Osteocyte (in vitro differentiated cells): ENCODE measurements around the gene DYNC1I1. TPM values are rescaled to one million over a fixed set of nuclear protein-coding genes. Genes with fewer than 3 reads are reported as not detected.

Experiments
- DNase-seq: peaks from one replicate; pipeline ENCODE4 v3.0.0; 2021; ENCODE audit warnings: mixed read lengths; ENCODE audit not compliant: unreplicated experiment; ENCODE audit errors: extremely low spot score
- H3K27ac Mint-ChIP-seq: one replicate; pipeline ENCODE4 v1.8.0; 2021; ENCODE audit warnings: mild to moderate bottlenecking, mixed read lengths; ENCODE audit not compliant: unreplicated experiment
- H3K27me3 Mint-ChIP-seq: one replicate; pipeline ENCODE4 v1.8.0; 2021; ENCODE audit warnings: mixed read lengths; ENCODE audit not compliant: unreplicated experiment
- H3K36me3 Mint-ChIP-seq: one replicate; pipeline ENCODE4 v1.8.0; 2021; ENCODE audit warnings: mixed read lengths; ENCODE audit not compliant: unreplicated experiment
- H3K4me1 Mint-ChIP-seq: one replicate; pipeline ENCODE4 v1.8.0; 2021; ENCODE audit warnings: mixed read lengths; ENCODE audit not compliant: unreplicated experiment
- H3K4me3 Mint-ChIP-seq: one replicate; pipeline ENCODE4 v1.8.0; 2021; ENCODE audit warnings: mild to moderate bottlenecking, moderate library complexity, mixed read lengths; ENCODE audit not compliant: unreplicated experiment
- H3K9me3 Mint-ChIP-seq: one replicate; pipeline ENCODE4 v1.8.0; 2021; ENCODE audit warnings: mixed read lengths; ENCODE audit not compliant: unreplicated experiment
- CTCF ChIP-seq: fragments of 200-600 bp; sonication (generic); IDR thresholded peaks from 2 replicates; pipeline ENCODE4 v1.5.0; 2021; ENCODE audit warnings: antibody characterized with exemption, mild to moderate bottlenecking, moderate library complexity
- total RNA-seq: library from RNA; stranded (reverse); gene quantifications from 2 replicates; pipeline ENCODE4 v1.2.1, GENCODE V29; 2021

The DYNC1I1 gene
- total RNA-seq, 1 donor from 2014 or later, result 43.3 TPM

- no peak for TF ChIP-seq CTCF
- Mint-ChIP-seq H3K27me3 (no peaks in the 10 kb centered on the region), H3K36me3 (peaks cover 9% of the 10 kb centered on the region), H3K27ac (peak overlapping the region; percentile 17), H3K9me3 (no peaks in the 10 kb centered on the region), H3K4me1 (peaks cover 22% of the 10 kb centered on the region), H3K4me3 (no peak overlapping the region)
- no peak for DNase-seq
Measured at GRCh38 chr7:95974108-95974507, 201.8 kb downstream of the DYNC1I1 start.

- Mint-ChIP-seq H3K9me3 (no peaks in the 10 kb centered on the region), H3K36me3 (peaks cover 18% of the 10 kb centered on the region), H3K4me1 (peaks cover 22% of the 10 kb centered on the region), H3K27me3 (no peaks in the 10 kb centered on the region), H3K27ac (no peak overlapping the region), H3K4me3 (no peak overlapping the region)
- TF ChIP-seq CTCF, result no peak
- no peak for DNase-seq
Measured at GRCh38 chr7:95976369-95977060, 204.2 kb downstream of the DYNC1I1 start.

- no peaks in the 10 kb centered on the region for H3K9me3 Mint-ChIP-seq
- peaks cover 12% of the 10 kb centered on the region for H3K4me1 Mint-ChIP-seq
- H3K27me3 Mint-ChIP-seq, result no peaks in the 10 kb centered on the region
- no peak overlapping the region for H3K27ac Mint-ChIP-seq
- TF ChIP-seq CTCF, result no peak
- no peak overlapping the region for H3K4me3 Mint-ChIP-seq
- H3K36me3 Mint-ChIP-seq, result peaks cover 23% of the 10 kb centered on the region
- DNase-seq, result no peak
Measured at GRCh38 chr7:95977994-95978393, 205.6 kb downstream of the DYNC1I1 start.

- peaks cover 29% of the 10 kb centered on the region for H3K36me3 Mint-ChIP-seq
- H3K4me1 Mint-ChIP-seq, result no peaks in the 10 kb centered on the region
- H3K9me3 Mint-ChIP-seq, result no peaks in the 10 kb centered on the region
- no peak for DNase-seq
- H3K27me3 Mint-ChIP-seq, result no peaks in the 10 kb centered on the region
- TF ChIP-seq CTCF, result no peak
- no peak overlapping the region for H3K27ac Mint-ChIP-seq
- H3K4me3 Mint-ChIP-seq, result no peak overlapping the region
Measured at GRCh38 chr7:95980167-95980566, 207.8 kb downstream of the DYNC1I1 start.

GRCh38 chr7:95980706-95981105 lies 208.4 kb downstream of the DYNC1I1 start:
- no peak overlapping the region for H3K27ac Mint-ChIP-seq
- no peaks in the 10 kb centered on the region for H3K27me3 Mint-ChIP-seq
- H3K4me3 Mint-ChIP-seq, result no peak overlapping the region
- H3K9me3 Mint-ChIP-seq, result no peaks in the 10 kb centered on the region
- no peak for DNase-seq
- no peak for TF ChIP-seq CTCF
- peaks cover 29% of the 10 kb centered on the region for H3K36me3 Mint-ChIP-seq
- H3K4me1 Mint-ChIP-seq, result no peaks in the 10 kb centered on the region
